ENCODE results near the gene CLEC10A.

- TF ChIP-seq CTCF (conservative IDR thresholded peaks at IDR 0.05; ENCODE audit: low read depth in 2 of 2) (no peak), EZH2 (IDR thresholded peaks at IDR 0.05; ENCODE audit: low read depth, unreplicated experiment) (no peak), EZH2phosphoT487 (IDR thresholded peaks at IDR 0.05; ENCODE audit: unreplicated experiment) (no peak), STAT1 (IDR thresholded peaks at IDR 0.05; ENCODE audit: unreplicated experiment) (no peak)
- TF ChIP-seq, protein P1, sequence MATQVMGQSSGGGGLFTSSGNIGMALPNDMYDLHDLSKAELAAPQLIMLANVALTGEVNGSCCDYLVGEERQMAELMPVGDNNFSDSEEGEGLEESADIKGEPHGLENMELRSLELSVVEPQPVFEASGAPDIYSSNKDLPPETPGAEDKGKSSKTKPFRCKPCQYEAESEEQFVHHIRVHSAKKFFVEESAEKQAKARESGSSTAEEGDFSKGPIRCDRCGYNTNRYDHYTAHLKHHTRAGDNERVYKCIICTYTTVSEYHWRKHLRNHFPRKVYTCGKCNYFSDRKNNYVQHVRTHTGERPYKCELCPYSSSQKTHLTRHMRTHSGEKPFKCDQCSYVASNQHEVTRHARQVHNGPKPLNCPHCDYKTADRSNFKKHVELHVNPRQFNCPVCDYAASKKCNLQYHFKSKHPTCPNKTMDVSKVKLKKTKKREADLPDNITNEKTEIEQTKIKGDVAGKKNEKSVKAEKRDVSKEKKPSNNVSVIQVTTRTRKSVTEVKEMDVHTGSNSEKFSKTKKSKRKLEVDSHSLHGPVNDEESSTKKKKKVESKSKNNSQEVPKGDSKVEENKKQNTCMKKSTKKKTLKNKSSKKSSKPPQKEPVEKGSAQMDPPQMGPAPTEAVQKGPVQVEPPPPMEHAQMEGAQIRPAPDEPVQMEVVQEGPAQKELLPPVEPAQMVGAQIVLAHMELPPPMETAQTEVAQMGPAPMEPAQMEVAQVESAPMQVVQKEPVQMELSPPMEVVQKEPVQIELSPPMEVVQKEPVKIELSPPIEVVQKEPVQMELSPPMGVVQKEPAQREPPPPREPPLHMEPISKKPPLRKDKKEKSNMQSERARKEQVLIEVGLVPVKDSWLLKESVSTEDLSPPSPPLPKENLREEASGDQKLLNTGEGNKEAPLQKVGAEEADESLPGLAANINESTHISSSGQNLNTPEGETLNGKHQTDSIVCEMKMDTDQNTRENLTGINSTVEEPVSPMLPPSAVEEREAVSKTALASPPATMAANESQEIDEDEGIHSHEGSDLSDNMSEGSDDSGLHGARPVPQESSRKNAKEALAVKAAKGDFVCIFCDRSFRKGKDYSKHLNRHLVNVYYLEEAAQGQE (IDR thresholded peaks at IDR 0.05; ENCODE audit: unreplicated experiment): no peak
These were observed 33.8 kb downstream of the CLEC10A start for GRCh38 chr17:7046127-7046724.

All from GM23338 (cell line).